ENCODE results near the gene LPP. TPM values are rescaled to one million over a fixed set of nuclear protein-coding genes. Genes with fewer than 3 reads are reported as not detected.

The LPP gene
- total RNA-seq, 3 donors from 2014 or later: 262 to 816 (median 325) TPM

- H3K36me3 ChIP-seq (ENCODE audit: low read depth): no peaks in the 10 kb centered on the region
- no peaks in the 10 kb centered on the region for H3K9me3 ChIP-seq
- TF ChIP-seq CTCF (IDR thresholded peaks at IDR 0.05): no peak
- H3K4me1 ChIP-seq (ENCODE audit: low read depth): no peaks in the 10 kb centered on the region
- intact Hi-C loops (cut with DNase I, micrococcal nuclease): no loop called here
- DNase-seq (no peak), ATAC-seq (no peak)
- no peak overlapping the region for H3K4me3 ChIP-seq
These were observed 608.0 kb downstream of the LPP start for GRCh38 chr3:188761964-188762363.

DNA sequence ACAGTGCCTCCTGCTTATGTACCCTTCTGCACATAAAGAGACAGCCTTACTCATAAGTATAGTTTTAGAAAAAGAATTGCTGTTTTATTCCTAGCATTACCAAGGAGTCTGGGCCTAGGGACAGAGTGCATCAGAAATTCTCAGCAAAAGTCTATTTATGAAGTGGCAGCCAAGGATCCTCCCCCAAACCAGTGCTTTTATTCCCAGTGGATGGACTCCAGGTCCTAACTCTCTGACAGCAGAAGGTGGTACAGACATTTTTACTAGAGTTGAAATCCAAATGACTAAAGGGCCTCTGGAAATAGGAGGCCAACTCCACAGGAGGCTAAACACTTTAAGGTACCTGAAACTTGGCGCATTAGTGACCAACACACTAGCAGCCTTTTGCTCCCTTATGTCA, 610.7 kb downstream of the LPP start:
- H3K36me3 ChIP-seq (ENCODE audit: low read depth): no peaks in the 10 kb centered on the region
- no peak for TF ChIP-seq CTCF (IDR thresholded peaks at IDR 0.05)
- no peaks in the 10 kb centered on the region for H3K9me3 ChIP-seq
- intact Hi-C loops (cut with DNase I, micrococcal nuclease): no loop called here
- no peak overlapping the region for H3K4me3 ChIP-seq
- ATAC-seq: no peak
- H3K4me1 ChIP-seq (ENCODE audit: low read depth): no peaks in the 10 kb centered on the region
- no peak for DNase-seq

DNA sequence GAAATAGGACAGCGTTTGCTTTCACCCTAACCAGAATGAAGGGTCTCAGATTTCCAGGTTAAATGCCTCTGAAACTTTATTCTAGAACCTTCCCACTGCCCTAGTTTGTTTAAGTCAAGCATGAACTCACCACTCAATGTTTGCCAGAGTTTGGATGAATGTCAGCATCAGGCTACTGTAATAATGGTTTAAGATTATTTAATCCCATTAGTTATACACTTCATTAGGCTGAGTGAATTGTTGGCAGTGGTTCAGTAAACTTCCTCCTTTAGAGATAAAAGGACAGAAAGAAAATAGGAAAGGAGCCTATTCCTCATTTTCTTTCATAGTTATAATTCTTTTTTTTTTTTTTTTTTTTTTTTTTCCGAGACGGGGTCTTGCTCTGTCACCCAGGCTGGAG, 615.9 kb downstream of the LPP start:
- Histone ChIP-seq H3K4me1 (ENCODE audit: low read depth) (no peaks in the 10 kb centered on the region), H3K9me3 (no peaks in the 10 kb centered on the region), H3K4me3 (no peak overlapping the region), H3K36me3 (ENCODE audit: low read depth) (no peaks in the 10 kb centered on the region)
- ATAC-seq: no peak
- no peak for TF ChIP-seq CTCF (IDR thresholded peaks at IDR 0.05)
- intact Hi-C loops (cut with DNase I, micrococcal nuclease): no loop called here
- DNase-seq: no peak

DNA sequence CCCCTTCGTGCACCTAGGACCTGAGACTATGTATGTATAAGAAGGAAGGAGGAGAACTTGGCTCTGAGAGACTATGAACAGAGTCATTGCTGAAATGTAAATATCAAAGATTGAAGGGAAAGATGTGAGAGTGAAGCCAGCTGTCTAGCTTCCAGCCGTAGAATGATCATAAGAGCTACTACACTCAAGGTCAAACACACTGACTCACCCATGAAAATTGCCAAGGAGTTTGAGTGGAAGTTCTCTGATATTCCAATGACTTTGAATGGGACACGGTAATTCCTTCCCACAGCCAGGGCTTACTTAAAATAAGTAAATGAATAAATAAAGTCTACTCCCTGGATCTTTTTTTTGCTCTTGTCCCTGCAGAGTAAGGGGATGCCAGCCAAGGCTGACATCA, 618.9 kb downstream of the LPP start:
- no peak for TF ChIP-seq CTCF (IDR thresholded peaks at IDR 0.05)
- no peaks in the 10 kb centered on the region for H3K9me3 ChIP-seq
- DNase-seq (peak in 1 of 3 donors; percentile 27), ATAC-seq (peak; percentile 73)
- H3K4me3 ChIP-seq: no peak overlapping the region
- no peaks in the 10 kb centered on the region for H3K4me1 ChIP-seq (ENCODE audit: low read depth)
- intact Hi-C loops (cut with DNase I, micrococcal nuclease): no loop called here
- H3K36me3 ChIP-seq (ENCODE audit: low read depth): no peaks in the 10 kb centered on the region

DNA sequence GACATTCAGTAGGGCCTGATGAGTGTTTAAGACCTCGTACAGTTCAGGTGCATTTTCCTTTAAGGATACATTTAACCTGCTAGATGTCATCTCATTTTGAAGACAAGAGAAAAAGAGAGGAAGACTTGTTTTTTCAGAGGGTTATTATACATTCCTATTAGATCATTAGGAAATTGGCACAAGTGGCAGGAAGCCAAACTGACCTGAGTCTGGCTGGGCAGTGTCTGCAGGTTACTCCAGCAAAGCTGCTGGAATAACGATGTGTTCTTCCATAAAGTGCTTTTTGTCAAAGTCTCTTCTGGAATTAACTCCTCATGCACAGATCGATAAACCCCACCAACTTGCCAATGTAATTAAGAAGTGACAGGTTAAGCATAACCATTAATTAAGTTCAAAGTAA, 621.5 kb downstream of the LPP start:
- no peak for TF ChIP-seq CTCF (IDR thresholded peaks at IDR 0.05)
- Histone ChIP-seq H3K4me3 (no peak overlapping the region), H3K36me3 (ENCODE audit: low read depth) (no peaks in the 10 kb centered on the region), H3K9me3 (no peaks in the 10 kb centered on the region), H3K4me1 (ENCODE audit: low read depth) (no peaks in the 10 kb centered on the region)
- ATAC-seq (no peak), DNase-seq (no peak)
- intact Hi-C loops (cut with DNase I, micrococcal nuclease): no loop called here

DNA sequence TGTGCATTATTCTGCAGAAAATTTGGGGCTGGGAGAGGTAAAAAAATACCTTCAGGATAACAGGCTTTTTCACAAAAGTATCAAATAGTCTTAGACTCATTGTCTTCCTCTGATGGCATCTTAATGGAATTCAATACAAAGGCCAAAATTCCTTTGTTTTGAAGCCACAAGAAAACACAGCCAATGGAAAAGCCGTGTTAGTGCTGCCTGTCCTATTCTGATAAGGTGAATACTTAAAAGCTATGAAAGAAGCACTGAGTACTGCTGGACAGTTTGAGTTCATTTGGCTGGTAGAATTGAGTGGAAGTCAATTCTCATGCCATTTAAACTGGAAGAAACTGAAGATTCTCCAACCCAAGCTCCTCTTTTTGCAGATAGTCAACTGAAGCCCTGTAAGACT, 622.5 kb downstream of the LPP start:
- H3K9me3 ChIP-seq: no peaks in the 10 kb centered on the region
- no peaks in the 10 kb centered on the region for H3K36me3 ChIP-seq (ENCODE audit: low read depth)
- TF ChIP-seq CTCF (IDR thresholded peaks at IDR 0.05): no peak
- DNase-seq: no peak
- intact Hi-C loops (cut with DNase I, micrococcal nuclease): no loop called here
- H3K4me1 ChIP-seq (ENCODE audit: low read depth): no peaks in the 10 kb centered on the region
- no peak overlapping the region for H3K4me3 ChIP-seq
- ATAC-seq: no peak
